ENCODE results near the gene KCNK6.
"Not testable (repeated sequence)": the region's sequence is repeated elsewhere in the genome, so short reads cannot be mapped to it uniquely, and the experiment has no call there.

The KCNK6 gene

DNA sequence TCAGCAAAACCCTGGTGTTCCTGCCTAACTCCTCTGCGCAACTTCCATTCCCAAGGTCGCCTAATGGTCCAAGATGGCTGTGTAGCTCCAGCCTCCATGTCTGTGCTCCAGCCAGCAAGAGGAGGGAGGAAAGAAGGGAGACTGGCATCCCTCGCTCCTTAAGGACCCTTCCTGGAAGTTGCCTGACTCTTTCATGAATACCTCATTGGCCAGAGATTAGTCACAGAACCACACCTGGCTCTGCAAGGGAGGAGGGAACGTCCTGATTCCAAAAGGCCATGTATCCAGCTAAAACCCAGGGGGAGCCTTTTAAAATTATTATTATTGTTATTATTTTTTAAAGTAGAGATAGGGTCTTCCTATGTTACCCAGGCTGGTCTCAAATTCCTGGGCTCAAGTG is 4.8 kb downstream of the KCNK6 start:
- no peak for DNase-seq (ENCODE audit: low spot score)

DNA sequence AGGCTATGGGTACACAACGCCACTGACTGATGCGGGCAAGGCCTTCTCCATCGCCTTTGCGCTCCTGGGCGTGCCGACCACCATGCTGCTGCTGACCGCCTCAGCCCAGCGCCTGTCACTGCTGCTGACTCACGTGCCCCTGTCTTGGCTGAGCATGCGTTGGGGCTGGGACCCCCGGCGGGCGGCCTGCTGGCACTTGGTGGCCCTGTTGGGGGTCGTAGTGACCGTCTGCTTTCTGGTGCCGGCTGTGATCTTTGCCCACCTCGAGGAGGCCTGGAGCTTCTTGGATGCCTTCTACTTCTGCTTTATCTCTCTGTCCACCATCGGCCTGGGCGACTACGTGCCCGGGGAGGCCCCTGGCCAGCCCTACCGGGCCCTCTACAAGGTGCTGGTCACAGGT is 6.9 kb downstream of the KCNK6 start:
- DNase-seq (ENCODE audit: low spot score) = no peak

DNA sequence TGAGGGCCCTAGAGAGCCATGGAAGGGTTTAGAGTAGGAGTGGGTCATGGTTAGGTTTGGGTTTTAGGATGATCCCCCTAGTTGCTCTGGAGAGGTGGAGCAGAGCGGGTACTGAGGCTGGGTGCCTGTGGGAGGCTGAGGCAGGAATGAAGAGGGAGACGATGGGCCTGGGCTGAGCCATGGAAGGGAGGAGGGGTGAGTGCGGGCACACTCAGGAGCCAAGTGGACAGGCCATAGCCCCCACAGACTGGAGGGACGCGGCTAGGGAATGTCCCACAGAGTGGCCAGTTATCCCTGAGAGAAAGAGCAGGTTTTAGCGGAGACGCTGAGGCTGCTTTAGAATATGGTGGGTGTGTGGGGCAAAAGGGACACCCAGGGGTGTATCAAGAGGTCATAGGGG is 10.0 kb downstream of the KCNK6 start:
- DNase-seq (ENCODE audit: low spot score) = no peak

DNA sequence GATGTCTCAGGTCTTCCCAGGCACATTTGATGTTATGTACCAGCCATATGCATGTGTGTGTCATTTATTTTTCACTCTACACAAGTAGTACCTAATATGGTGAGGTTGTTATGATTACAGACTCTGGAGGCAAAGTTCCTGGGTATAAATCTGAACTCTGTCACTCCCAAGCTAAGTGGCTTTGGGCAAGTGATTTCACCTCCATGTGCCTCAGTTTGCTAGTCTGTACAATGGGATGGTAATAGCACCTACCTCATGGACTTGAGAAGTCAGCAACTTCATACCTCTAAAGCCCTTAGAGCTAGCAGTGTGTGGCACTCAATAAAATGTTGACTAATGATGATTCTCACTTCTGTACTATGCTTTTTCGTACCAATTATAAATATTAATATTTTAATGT is 12.1 kb downstream of the KCNK6 start:
- DNase-seq (ENCODE audit: low spot score) = no peak

DNA sequence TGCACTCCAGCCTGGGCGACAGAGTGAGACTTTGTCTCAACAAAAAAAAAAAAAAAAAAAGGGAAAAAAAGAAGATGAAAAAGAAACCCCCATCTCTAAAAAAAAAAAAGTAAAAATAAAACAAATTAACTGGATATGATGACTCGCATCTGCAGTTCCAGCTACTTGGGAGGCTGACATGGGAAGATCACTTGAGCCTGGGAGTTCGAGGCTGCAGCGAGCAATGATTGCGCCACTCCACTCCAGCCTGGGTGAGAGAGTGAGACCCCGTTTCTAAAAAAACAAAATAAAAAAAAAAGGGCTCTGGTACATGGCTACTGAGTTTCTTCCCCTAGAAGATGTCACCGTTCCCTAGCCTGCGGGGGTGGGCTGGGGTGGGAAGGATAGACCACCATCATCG is 13.6 kb downstream of the KCNK6 start:
- no peak for DNase-seq (ENCODE audit: low spot score)

DNA sequence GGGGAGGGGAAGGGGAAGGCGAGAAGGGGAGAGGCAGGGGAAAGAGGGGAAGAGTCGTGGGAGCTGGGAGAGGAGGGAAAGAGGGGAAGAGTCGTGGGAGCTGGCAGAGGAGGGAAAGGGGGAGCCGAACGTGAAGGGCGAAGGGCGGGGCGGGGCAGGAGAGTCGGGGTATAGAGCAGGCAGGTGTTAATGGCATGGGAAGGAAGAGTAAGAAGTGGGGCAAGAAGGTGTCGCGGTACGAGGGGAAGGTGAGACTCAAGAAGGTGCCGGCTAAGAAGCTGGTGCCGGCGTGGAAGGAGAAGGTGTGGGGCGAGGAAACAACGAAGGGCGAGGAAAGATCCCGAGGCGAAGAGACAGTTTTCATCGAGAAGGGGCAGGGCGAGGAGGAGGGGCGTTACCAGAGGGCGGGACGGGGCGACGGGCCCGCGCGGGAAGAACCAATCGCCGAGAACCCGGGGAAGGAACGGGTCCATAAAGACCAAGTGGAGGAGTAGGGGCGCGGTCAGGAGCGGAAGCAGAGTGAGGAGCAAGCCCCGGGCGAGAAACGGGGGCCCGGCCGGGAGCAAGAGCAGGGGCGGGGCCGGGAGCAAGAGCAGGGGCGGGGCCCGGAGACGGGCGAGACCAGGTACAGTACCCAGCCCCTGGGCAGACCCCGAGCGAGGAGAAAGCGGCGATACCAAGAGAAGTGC is 16.4 kb downstream of the KCNK6 start:
- peak; percentile 98 for DNase-seq (ENCODE audit: low spot score)

DNA sequence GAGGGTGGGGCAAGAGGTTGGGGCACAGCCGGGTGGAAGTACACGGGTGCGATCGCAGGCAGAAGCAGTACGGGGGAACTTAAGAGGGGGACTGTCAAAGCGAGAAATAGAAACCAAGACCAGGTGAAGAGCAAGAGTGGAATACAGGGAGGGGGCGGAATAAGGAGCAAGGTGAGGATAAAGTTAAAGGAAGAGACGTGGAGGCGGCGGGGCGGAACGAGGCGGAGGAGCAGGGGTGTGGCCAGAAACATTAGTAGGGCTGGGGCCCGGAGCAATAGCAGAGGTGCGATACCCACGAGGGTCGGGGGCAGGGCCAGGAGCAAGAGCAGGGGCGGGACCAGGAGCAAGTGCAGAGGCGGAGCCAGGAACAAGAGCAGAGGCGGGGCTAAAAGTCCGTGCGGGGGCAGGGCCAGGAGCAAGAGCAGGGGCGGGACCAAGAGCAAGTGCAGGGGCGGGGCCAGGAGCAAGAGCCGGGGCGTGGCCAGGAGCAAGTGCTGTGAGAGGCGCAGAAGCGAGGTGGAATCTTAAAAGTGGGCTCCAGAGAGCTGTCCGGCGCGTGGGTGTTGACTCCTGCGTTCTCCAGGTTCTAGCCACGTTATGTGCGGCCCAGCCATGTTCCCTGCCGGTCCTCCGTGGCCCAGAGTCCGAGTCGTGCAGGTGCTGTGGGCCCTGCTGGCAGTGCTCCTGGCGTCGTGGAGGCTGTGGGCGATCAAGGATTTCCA is 17.2 kb downstream of the KCNK6 start:
- peak; percentile 96 for DNase-seq (ENCODE audit: low spot score)

DNA sequence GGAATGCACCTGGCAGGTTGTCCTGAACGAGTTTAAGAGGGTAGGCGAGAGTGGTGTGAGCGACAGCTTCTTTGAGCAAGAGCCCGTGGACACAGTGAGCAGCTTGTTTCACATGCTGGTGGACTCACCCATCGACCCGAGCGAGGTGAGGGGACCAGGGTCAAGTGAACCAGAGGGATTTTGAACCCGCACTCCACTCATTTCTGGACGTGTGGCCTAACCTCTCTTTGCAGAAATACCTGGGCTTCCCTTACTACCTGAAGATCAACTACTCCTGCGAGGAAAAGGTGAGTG is 17.7 kb downstream of the KCNK6 start:
- no peak for DNase-seq (ENCODE audit: low spot score)

DNA sequence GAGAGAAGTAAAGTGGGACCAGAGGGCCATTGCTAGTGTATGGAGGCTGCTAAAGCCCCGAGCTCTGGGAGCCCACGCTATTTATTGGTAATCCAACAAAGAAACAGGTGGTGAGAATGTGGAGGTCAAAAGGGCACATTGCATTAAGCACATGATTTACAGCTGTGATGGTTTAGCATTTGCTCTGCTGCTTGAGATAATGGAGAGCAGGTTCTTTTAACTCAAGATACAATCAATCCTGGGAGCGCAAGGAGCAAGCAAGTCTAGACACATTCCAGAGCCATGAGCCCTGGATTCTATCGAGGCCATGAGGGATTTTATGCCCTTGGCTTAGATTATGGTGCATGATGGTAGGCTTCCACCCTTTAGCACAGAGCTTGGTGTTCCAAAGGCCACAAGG is 19.4 kb downstream of the KCNK6 start:
- not testable (repeated sequence) for DNase-seq (ENCODE audit: low spot score)

DNA sequence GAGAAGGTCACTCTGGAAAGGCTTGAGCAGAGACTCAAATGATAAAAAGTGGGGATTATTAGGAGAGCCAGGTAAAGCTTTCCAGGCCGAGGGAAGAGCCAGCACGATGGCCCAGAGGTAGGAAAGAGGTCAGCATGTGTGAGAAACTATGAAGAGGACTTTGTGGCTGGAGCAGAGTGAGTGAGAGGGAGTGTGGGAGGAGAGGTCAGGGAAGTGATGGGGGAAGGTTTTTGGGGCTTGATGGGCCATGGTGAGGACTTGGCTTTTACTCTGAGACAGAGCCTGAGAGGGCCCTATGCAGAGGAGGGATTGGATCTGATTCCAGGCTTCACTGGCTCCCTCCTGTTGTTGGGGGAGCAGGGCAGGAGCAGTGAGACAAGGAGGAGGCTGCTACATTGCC is 21.3 kb downstream of the KCNK6 start:
- DNase-seq (ENCODE audit: low spot score) = no peak

DNA sequence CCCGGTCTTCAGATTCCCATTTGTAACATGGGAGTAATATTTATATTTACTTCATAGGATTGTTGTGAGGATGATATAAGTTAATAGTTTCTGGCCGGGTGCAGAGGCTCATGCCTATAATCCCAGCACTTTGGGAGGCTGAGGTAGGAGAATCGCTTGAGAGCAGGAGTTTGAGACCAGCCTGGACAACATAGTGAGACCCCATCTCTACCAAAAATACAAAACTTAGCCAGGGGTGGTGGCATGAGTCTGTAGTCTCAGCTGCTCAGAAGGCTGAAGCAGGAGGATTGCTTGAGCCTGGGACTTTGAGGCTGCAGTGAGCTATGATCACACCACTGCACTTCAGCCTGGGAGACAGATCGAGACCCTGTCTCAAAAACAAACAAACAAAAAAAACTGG is 27.2 kb downstream of the KCNK6 start:
- no peak for DNase-seq (ENCODE audit: low spot score)

DNA sequence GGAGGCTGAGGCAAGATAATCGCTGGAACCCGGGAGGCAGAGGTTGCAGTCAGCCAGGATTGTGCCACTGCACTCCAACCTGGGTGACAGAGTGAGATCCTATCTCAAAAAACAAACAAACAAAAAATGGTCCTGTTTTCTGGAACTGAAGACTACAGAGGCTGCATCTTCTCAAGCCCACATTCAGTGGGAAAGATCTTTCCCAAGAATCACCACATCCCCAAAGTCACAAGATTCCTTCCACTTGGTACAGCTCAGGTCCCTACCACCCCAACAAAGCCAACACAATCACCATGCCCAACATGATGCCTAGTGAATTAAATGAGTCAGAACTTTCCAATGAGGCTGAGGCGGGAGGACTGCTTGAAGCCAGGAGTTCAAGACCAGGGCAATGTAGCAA is 31.2 kb downstream of the KCNK6 start:
- DNase-seq (ENCODE audit: low spot score) = no peak

DNA sequence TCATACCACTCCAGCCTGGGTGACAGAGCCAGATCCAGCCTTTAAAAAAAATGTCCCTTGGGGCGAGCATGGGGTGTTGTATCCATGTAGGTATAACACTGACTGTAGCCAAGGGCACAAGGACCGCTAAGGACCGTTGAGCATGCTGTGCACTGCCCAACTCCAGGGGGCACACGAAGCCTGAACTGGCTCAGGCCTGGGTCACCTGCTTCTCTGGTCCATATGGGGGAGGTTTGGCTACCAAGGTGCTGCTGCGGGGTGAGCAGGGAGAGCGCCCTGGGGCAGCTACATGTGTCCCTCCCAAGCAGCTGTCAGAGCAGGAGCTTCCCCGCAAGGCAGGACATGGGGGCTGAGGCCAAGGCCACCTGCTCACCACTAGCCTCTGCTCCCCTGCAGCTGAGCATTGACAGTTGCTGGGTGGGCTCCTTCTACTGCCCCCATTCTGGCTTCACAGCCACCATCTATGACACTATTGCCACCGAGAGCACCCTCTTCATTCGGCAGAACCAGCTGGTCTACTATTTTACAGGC is 32.3 kb downstream of the KCNK6 start:
- no peak for DNase-seq (ENCODE audit: low spot score)

DNA sequence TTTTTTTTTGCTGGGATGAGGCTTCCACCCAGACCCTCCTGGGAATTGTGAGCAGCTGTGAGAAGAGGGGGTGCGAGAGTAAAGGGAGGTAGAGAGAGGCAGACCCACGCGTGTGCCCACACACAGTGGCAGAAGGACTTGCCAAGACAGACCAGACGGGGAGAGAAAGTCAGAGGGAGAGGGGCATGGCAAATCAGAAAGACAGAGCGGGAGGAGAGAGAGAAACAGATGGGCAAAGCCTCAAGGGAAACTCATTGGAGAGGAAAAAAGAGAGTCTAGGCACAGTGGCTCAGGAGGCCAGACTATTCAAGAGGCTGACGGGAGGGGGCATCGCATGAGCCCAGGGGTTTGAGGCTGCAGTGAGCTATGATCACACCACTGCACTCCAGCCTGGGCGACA is 33.0 kb downstream of the KCNK6 start:
- DNase-seq (ENCODE audit: low spot score) = no peak

DNA sequence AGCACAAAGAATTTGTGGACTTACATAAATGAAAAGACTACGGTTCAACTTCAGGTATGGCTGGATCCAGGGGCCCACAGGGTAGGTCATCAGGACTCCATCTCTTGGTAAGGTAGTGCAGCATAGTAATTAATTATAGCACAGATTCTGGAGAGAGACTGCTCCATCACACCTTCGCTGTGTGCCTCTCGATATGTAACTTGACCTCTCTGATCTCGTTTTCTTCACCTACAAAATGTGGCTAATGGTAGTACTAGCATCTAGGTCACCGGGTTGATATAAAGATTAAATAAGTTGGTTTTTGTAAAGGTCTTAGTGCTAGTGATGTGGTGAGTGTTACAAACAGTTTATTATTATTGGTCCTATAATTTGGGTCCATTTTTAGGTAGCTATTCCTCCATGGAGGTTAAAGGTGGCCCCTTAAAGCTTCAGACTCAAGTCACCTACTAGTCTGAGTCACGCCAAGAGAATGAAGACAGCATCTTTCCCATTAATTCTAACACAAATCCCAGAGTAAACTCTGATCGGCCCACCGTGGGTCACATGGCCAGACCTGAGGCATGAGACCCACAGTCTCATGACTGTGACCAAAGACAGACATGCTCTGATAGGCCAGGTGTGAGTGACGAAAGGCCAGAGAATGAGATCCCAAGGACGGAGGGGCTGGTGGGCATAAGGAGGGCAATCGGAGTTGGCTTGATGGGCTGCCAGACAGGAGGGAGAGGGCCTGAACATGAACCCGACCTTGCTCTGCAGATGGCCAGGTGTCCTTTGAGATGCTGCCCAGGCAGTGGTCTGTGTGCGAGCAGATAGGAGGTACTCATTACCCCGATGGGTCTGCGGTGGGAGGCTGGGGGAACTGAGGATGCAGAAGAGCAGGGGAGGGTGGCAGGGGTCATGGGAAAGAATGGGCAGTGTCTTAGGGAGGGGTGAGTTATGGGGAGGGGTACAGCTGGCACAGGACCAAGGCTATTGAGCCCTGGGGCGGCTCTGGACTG is 36.4 kb downstream of the KCNK6 start:
- no peak for DNase-seq (ENCODE audit: low spot score)

DNA sequence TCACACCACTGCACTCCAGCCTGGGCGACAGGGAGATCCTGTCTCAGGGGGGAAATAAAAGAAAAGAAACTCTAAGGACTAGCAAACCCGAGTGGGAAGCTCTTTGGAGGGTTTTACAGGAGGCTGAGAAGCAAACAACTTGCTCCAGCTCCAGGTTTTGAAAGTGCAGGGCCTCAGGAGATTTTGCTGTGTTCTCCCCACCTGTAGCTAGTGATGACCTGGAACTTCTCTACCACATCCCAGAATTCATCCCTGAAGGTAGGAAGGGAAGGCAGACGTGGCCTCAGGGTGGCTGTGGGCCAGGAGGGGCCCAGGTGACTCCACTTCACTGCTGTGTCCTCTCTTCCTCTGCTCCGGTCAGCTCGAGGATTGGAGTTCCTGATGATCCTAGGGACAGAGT is 38.4 kb downstream of the KCNK6 start:
- DNase-seq (ENCODE audit: low spot score) = no peak

DNA sequence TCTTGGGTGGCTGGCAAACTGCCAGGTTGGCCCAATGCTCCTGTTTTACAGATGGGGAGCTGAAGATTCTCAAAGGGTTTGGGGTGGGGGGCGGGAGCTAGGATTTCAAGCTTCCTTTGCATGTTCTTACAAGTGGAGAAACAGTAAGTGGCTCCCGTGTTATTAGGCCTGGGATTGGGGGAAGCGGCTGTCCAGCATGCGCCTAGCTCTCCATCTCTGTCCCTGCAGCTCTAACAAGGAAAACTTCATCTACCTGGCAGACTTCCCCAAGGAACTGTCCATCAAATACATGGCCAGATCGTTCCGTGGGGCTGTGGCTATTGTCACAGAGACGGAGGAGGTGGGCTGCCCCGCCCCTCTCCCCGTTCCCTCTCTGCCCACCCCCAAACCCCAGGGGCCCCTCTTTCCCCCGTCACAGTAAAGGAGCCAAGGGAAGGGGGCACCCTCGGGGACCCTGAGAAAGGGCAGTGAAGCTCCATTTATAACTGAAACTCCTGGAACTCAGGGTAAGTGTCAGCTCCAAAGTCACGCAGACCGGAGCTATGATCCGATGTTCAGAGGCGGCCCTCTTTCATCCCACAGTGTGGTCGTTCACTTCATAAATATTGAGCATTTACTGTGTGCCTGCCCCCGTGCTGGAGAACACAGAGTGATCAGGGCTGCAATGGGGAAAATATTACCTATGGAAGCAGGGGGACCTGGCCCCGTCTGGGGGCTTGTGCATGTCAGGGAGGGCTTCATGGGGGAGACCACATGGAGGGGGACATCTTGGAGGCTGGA is 39.8 kb downstream of the KCNK6 start:
- DNase-seq (ENCODE audit: low spot score) = no peak

DNA sequence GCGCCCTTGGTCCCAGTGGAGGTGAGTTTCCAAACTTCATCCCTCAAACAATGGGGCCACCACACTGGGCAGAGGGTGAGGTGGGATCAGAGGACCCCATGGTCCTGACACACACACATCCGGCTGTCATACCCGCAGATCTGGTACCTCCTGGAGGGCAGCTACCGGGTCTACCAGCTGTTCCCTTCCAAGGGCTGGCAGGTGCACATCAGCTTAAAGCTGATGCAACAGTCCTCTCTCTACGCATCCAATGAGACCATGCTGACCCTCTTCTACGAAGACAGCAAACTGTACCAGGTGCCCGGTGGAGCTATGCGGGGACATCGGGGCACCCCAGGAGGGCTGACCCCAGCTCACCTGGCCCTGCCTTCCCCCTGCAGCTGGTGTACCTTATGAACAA is 40.7 kb downstream of the KCNK6 start:
- DNase-seq (ENCODE audit: low spot score) = no peak

DNA sequence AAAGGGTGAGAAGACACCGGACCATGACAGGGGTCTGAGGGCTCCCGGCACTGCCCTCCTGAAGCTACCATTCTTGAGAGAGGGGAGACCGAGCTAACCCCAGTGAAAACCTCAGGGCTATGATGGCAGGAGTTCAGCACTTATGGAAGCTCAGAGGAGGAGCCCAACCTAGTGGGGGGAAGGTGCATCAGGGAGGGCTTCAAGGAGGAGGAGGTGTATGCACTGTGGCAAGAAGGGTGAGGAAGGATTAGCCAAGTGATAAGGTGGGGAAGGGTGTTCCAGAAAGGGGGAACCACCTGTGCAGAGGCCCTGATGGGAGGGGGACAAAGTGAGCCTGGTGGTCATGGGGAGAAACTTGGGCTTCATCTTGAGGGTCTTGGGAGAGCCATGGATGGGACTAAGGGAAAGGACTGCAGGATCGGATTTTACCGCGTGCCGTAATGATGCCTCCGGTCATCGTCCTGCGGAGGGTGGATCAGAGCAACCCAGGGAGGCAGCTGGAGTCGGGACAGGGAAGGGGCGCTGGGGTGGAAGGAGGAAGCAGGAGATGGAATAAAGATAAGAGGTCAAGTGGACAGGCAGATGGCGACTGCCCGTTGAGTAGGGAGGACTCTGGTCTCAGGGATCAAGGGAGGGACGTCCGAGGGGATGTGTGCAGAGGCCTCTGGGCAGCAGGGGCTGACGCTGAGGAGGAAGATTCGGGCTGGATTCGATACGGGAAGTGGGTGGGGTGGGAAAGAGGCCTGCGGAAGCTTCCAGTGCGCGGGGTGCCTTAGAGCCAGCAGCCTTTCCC is 41.4 kb downstream of the KCNK6 start:
- no peak for DNase-seq (ENCODE audit: low spot score)

DNA sequence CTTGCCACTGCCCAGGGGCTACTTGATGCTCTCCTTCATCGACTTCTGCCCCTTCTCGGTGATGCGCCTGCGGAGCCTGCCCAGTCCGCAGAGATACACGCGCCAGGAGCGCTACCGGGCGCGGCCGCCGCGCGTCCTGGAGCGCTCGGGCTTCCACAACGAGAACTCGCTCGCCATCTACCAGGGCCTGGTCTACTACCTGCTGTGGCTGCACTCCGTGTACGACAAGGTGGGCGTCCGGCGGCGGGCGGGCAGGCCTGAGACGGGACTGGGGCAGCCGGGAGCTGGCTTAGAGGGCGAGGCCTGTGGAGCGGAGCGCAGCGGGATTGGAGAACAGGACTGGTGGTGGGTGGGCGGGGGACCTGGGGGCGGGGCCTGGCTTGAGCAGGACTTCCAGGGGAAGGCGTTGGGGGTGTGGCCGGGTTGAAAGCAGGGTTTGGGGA is 42.0 kb downstream of the KCNK6 start:
- peak; percentile 73 for DNase-seq (ENCODE audit: low spot score)

All from Ammon's horn (tissue), 1 donor.